ENCODE data around the gene SOX13.
"Not testable (repeated sequence)": the region's sequence is repeated elsewhere in the genome, so short reads cannot be mapped to it uniquely, and the experiment has no call there.

Gene SOX13

GRCh38 chr1:204072931-204073836, at the start of gene SOX13:
TSS of gene SOX13 (plus strand) at chr1:204073115. CDS start at chr1:204112916, 39,801 bp downstream.
- peak; percentile 87 for DNase-seq (ENCODE audit: low spot score)

GRCh38 chr1:204025917-204026707, 46.8 kb upstream of the SOX13 start:
- no peak for DNase-seq (ENCODE audit: low spot score)

GRCh38 chr1:204027446-204027845, 45.5 kb upstream of the SOX13 start:
- DNase-seq (ENCODE audit: low spot score), result no peak

- no peak for DNase-seq (ENCODE audit: low spot score)
Measured at GRCh38 chr1:204029016-204029415, 43.9 kb upstream of the SOX13 start.

GRCh38 chr1:204031098-204031710, 41.7 kb upstream of the SOX13 start:
- DNase-seq (ENCODE audit: low spot score), result no peak

- peak; percentile 37 for DNase-seq (ENCODE audit: low spot score)
Measured at GRCh38 chr1:204032642-204033235, 40.2 kb upstream of the SOX13 start.

GRCh38 chr1:204033306-204033705, 39.6 kb upstream of the SOX13 start:
- no peak for DNase-seq (ENCODE audit: low spot score)

GRCh38 chr1:204036882-204037655, 35.8 kb upstream of the SOX13 start:
- DNase-seq (ENCODE audit: low spot score), result peak; percentile 12

- DNase-seq (ENCODE audit: low spot score), result peak; percentile 81
Measured at GRCh38 chr1:204041232-204041767, 31.6 kb upstream of the SOX13 start.

- DNase-seq (ENCODE audit: low spot score), result peak; percentile 30
Measured at GRCh38 chr1:204041803-204042505, 31.0 kb upstream of the SOX13 start.

GRCh38 chr1:204042516-204042915, 30.4 kb upstream of the SOX13 start:
- no peak for DNase-seq (ENCODE audit: low spot score)

GRCh38 chr1:204043680-204044079, 29.2 kb upstream of the SOX13 start:
- DNase-seq (ENCODE audit: low spot score), result no peak

GRCh38 chr1:204044448-204044847, 28.5 kb upstream of the SOX13 start:
- DNase-seq (ENCODE audit: low spot score), result no peak

- DNase-seq (ENCODE audit: low spot score), result no peak
Measured at GRCh38 chr1:204045430-204045829, 27.5 kb upstream of the SOX13 start.

GRCh38 chr1:204046346-204046745, 26.6 kb upstream of the SOX13 start:
- no peak for DNase-seq (ENCODE audit: low spot score)

- DNase-seq (ENCODE audit: low spot score), result not testable (repeated sequence)
Measured at GRCh38 chr1:204048796-204049195, 24.1 kb upstream of the SOX13 start.

GRCh38 chr1:204051258-204051657, 21.7 kb upstream of the SOX13 start:
- no peak for DNase-seq (ENCODE audit: low spot score)

- no peak for DNase-seq (ENCODE audit: low spot score)
Measured at GRCh38 chr1:204051718-204052117, 21.2 kb upstream of the SOX13 start.

GRCh38 chr1:204053893-204054292, 19.0 kb upstream of the SOX13 start:
- DNase-seq (ENCODE audit: low spot score), result no peak

GRCh38 chr1:204059970-204060369, 12.9 kb upstream of the SOX13 start:
- DNase-seq (ENCODE audit: low spot score), result no peak

Data from kidney tubule cell (primary cell).